Neural progenitor cell (in vitro differentiated cells): Measurements from ENCODE around the gene BTRC.

Source experiments
- CTCF ChIP-seq: fragments of 200-600 bp; sonication (generic); IDR thresholded peaks from 2 replicates; pipeline ENCODE4 v1.5.1; 2017; ENCODE audit warnings: antibody characterized with exemption, mild to moderate bottlenecking
- EZH2 ChIP-seq: fragments of 200-600 bp; sonication (generic); IDR thresholded peaks from 2 replicates; pipeline ENCODE4 v1.6.1; 2017; ENCODE audit warnings: antibody characterized with exemption, mild to moderate bottlenecking, moderate library complexity
- EZH2phosphoT487 ChIP-seq: fragments of 200-600 bp; sonication (generic); IDR thresholded peaks from 2 replicates; pipeline ENCODE4 v1.6.1; 2017; ENCODE audit warnings: antibody characterized with exemption

GRCh38 chr10:101331956-101332355, 22.0 kb upstream of the BTRC start:
- TF ChIP-seq CTCF (no peak), EZH2 (no peak), EZH2phosphoT487 (no peak)
